ENCODE results near the gene IL4R. TPM values are rescaled to one million over a fixed set of nuclear protein-coding genes. Genes with fewer than 3 reads are reported as not detected.

The IL4R gene
- total and polyA plus RNA-seq, 5 experiments from 2014 or later: 18.8 to 120 (median 49.4) TPM

DNA sequence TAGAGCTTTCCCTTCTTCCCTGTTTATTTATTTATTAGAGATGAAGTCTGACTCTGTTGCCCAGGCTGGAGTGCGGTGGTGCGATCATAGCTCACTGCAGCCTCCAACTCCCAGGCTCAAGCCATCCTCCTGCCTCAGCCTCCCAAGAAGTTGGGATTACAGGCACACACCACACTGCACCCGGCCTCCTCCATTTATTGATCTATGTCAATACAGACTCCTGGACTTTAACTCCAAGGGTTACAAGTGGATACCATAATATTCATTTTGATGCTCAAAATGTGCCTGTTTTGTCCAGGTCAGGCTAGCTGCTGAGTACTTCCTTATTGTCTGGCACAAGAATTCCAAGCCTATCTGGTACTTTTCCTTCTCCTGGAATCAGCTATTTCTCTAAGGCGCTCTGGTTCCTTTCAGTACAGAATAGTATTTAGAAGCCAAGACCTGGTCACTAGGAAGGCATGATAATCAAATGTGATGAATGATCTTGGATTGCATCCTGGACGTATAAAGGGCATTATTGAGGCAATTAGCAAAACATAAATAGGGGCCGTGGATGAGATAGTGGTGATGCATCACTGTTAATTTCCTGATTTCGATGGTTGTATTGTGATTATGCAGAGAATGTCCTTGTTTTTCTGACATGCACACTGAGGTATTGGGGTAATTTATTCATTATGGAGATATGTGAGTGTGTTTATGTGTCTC is 21.7 kb downstream of the IL4R start:
- H3K27ac Mint-ChIP-seq: peak overlapping the region in 6 of 10 donors; percentile 3 to 94 (median 50)
- no peaks in the 10 kb centered on the region for H3K27me3 Mint-ChIP-seq
- POLR2A ChIA-PET: no interaction called here
- no peaks in the 10 kb centered on the region for H3K9me3 Mint-ChIP-seq
- peaks cover 4 to 92% (median 27%) of the 10 kb centered on the region in 3 donors for H3K36me3 Mint-ChIP-seq
- H3K4me1 Mint-ChIP-seq: peaks cover 18 to 62% (median 46%) of the 10 kb centered on the region in 4 donors
- DNase-seq (no peak), ATAC-seq (no peak)
- no peak overlapping the region for H3K4me3 Mint-ChIP-seq

- H3K4me3 Mint-ChIP-seq: peak overlapping the region in 1 of 10 donors; percentile 14
- DNase-seq (no peak), ATAC-seq (peak in 1 of 2 donors; percentile 58)
- H3K27me3 Mint-ChIP-seq: no peaks in the 10 kb centered on the region
- H3K36me3 Mint-ChIP-seq: peaks cover 4 to 92% (median 30%) of the 10 kb centered on the region in 3 donors
- POLR2A ChIA-PET: interaction anchor here (0.7 kb wide), 1 partner anchor 18 kb away, joined by 4 read pairs; no protein-coding TSS in a partner anchor
- H3K4me1 Mint-ChIP-seq: peaks cover 21 to 65% (median 51%) of the 10 kb centered on the region in 4 donors
- peak overlapping the region in 6 of 10 donors; percentile 37 to 94 (median 62) for H3K27ac Mint-ChIP-seq
- no peaks in the 10 kb centered on the region for H3K9me3 Mint-ChIP-seq
Measured at GRCh38 chr16:27337024-27337423, 23.2 kb downstream of the IL4R start.

- Mint-ChIP-seq H3K27ac (peak overlapping the region in 3 of 10 donors; percentile 26 to 87 (median 58)), H3K9me3 (no peaks in the 10 kb centered on the region), H3K4me3 (no peak overlapping the region), H3K27me3 (no peaks in the 10 kb centered on the region), H3K4me1 (peaks cover 19 to 55% (median 43%) of the 10 kb centered on the region in 4 donors), H3K36me3 (peaks cover 3 to 91% (median 34%) of the 10 kb centered on the region in 3 donors)
- POLR2A ChIA-PET: no interaction called here
- ATAC-seq (no peak), DNase-seq (no peak)
Measured at GRCh38 chr16:27339180-27339579, 25.4 kb downstream of the IL4R start.

DNA sequence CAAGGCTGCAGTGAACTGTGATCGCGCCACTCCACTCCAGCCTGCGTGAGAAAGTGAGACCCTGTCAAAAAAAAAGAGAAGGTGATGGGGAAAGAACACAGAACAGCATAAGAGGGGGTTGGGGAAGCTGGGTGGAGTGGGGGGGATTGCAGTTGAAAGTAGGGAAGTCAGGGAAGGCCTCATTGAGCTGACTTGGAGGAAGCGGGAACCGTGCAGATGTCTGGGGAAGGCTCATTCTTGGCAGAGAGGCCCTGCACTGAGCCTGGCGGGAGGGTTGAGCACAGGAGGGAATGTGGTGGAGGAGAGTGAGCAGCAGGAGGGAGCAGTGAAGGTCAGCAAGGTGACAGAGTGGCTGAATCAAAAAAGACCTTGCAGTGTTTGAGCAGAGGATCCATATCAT is 26.9 kb downstream of the IL4R start:
- H3K4me3 Mint-ChIP-seq: no peak overlapping the region
- H3K27me3 Mint-ChIP-seq: no peaks in the 10 kb centered on the region
- peak overlapping the region in 8 of 10 donors; percentile 11 to 87 (median 70) for H3K27ac Mint-ChIP-seq
- POLR2A ChIA-PET: no interaction called here
- ATAC-seq: no peak
- H3K4me1 Mint-ChIP-seq: peaks cover 15 to 48% (median 32%) of the 10 kb centered on the region in 4 donors
- peaks cover 0 to 91% (median 30%) of the 10 kb centered on the region in 3 donors for H3K36me3 Mint-ChIP-seq
- H3K9me3 Mint-ChIP-seq: no peaks in the 10 kb centered on the region
- DNase-seq: no peak

GRCh38 chr16:27341549-27341948 is 27.8 kb downstream of the IL4R start:
- Mint-ChIP-seq H3K9me3 (no peaks in the 10 kb centered on the region), H3K36me3 (peaks cover 0 to 90% (median 28%) of the 10 kb centered on the region in 3 donors), H3K27ac (peak overlapping the region in 6 of 10 donors; percentile 4 to 79 (median 30)), H3K27me3 (no peaks in the 10 kb centered on the region), H3K4me3 (no peak overlapping the region), H3K4me1 (peaks cover 9 to 46% (median 23%) of the 10 kb centered on the region in 4 donors)
- DNase-seq (no peak), ATAC-seq (no peak)
- POLR2A ChIA-PET: interaction anchor here (0.8 kb wide), 1 partner anchor 25 kb away, joined by 3 read pairs; no protein-coding TSS in a partner anchor

GRCh38 chr16:27341971-27342370 is 28.2 kb downstream of the IL4R start:
- Mint-ChIP-seq H3K9me3 (no peaks in the 10 kb centered on the region), H3K36me3 (peaks cover 0 to 92% (median 28%) of the 10 kb centered on the region in 3 donors)

DNA sequence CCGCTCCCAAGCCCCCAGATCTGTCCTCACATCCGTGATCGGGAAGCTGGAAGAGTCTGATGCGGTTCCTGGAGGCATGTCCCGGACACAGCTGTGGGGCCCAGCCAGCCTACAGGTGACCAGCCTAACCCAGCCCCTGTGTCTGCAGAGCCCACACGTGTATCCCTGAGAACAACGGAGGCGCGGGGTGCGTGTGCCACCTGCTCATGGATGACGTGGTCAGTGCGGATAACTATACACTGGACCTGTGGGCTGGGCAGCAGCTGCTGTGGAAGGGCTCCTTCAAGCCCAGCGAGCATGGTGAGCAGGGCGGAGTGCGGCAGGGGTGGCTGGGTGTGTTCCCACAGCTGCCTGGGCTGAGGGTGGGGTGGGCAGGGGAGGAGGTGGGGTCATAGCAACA is 30.9 kb downstream of the IL4R start:
- H3K4me1 Mint-ChIP-seq: peaks cover 9 to 43% (median 21%) of the 10 kb centered on the region in 4 donors
- no peak overlapping the region for H3K4me3 Mint-ChIP-seq
- H3K27me3 Mint-ChIP-seq: no peaks in the 10 kb centered on the region
- no peaks in the 10 kb centered on the region for H3K9me3 Mint-ChIP-seq
- no peak for ATAC-seq
- POLR2A ChIA-PET: no interaction called here
- H3K36me3 Mint-ChIP-seq: peaks cover 0 to 96% (median 33%) of the 10 kb centered on the region in 3 donors
- H3K27ac Mint-ChIP-seq: peak overlapping the region in 4 of 10 donors; percentile 41 to 77 (median 56)
- DNase-seq: no peak

More at GRCh38 chr16:27341971-27342370, 28.2 kb downstream of the IL4R start:
- Mint-ChIP-seq H3K27me3 (no peaks in the 10 kb centered on the region), H3K4me3 (no peak overlapping the region), H3K27ac (peak overlapping the region in 6 of 10 donors; percentile 4 to 88 (median 28)), H3K4me1 (peaks cover 9 to 50% (median 21%) of the 10 kb centered on the region in 4 donors)
- no peak for ATAC-seq
- DNase-seq: no peak
- POLR2A ChIA-PET: no interaction called here

- H3K4me1 Mint-ChIP-seq: peaks cover 9 to 41% (median 20%) of the 10 kb centered on the region in 4 donors
- no peak overlapping the region for H3K4me3 Mint-ChIP-seq
- H3K36me3 Mint-ChIP-seq: peaks cover 0 to 96% (median 37%) of the 10 kb centered on the region in 3 donors
- ATAC-seq (no peak), DNase-seq (no peak)
- H3K9me3 Mint-ChIP-seq: no peaks in the 10 kb centered on the region
- no peaks in the 10 kb centered on the region for H3K27me3 Mint-ChIP-seq
- H3K27ac Mint-ChIP-seq: peak overlapping the region in 3 of 10 donors; percentile 28 to 62 (median 59)
- POLR2A ChIA-PET: interaction anchor here (0.7 to 1.0 kb wide), 2 partner anchors 15 to 121 kb away, joined by 3 to 4 read pairs; no protein-coding TSS in a partner anchor
Measured at GRCh38 chr16:27345201-27345600, 31.4 kb downstream of the IL4R start.

GRCh38 chr16:27346819-27347218 is 33.0 kb downstream of the IL4R start:
- no peaks in the 10 kb centered on the region for H3K27me3 Mint-ChIP-seq

DNA sequence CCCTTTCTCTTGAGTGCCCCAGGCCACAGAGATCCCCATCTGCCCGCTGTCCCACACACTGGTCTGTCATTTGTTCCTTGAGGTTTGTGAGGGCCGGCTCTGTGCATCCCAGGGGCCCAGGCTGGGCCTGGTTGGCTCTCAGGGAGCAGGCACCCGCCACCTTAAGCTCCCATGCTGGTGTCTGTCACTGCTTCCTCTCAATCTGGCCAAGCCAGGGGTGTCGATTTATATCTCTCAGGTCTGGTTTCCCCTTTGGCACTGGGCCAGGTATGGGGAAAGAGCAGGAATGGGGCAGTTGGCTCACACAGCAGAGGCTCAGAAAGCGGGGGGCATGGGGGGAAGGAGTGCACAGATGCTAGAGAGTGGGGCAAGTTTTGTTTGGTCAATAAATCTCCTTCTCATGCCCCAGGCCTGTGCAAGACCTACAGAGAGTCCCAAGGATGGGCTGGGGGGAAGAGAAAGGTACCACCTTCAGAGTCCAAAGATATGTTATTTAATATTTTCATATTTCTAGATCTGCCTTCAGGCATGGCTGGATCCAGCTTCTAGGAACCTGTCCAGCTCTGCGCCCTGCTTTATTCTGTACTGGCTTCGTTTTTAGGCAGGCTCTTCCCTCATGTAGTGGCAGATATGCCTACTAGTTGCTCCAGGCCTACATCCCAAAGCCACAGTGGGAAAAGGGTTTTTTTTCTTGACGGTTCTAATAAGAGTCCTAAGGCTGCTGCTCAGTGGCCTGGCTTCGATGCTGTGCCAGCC is 34.3 kb downstream of the IL4R start:
- Mint-ChIP-seq H3K27ac (peak overlapping the region in 9 of 10 donors; percentile 31 to 88 (median 76)), H3K9me3 (no peaks in the 10 kb centered on the region), H3K4me3 (no peak overlapping the region), H3K27me3 (no peaks in the 10 kb centered on the region), H3K4me1 (peaks cover 2 to 20% (median 7%) of the 10 kb centered on the region in 4 donors), H3K36me3 (peaks cover 0 to 97% (median 43%) of the 10 kb centered on the region in 3 donors)
- DNase-seq (no peak), ATAC-seq (no peak)
- POLR2A ChIA-PET: interaction anchor here (0.7 to 0.8 kb wide), 2 partner anchors 8 to 15 kb away, joined by 3 read pairs; no protein-coding TSS in a partner anchor

More at GRCh38 chr16:27346819-27347218, 33.0 kb downstream of the IL4R start:
- no peak overlapping the region for H3K4me3 Mint-ChIP-seq
- no peaks in the 10 kb centered on the region for H3K9me3 Mint-ChIP-seq
- no peak for DNase-seq
- H3K27ac Mint-ChIP-seq: peak overlapping the region in 8 of 10 donors; percentile 29 to 83 (median 54)
- no peak for ATAC-seq
- H3K4me1 Mint-ChIP-seq: peaks cover 4 to 26% (median 11%) of the 10 kb centered on the region in 4 donors
- POLR2A ChIA-PET: interaction anchor here (1.0 kb wide), 1 partner anchor 16 kb away, joined by 3 read pairs; no protein-coding TSS in a partner anchor
- H3K36me3 Mint-ChIP-seq: peaks cover 0 to 96% (median 48%) of the 10 kb centered on the region in 3 donors

DNA sequence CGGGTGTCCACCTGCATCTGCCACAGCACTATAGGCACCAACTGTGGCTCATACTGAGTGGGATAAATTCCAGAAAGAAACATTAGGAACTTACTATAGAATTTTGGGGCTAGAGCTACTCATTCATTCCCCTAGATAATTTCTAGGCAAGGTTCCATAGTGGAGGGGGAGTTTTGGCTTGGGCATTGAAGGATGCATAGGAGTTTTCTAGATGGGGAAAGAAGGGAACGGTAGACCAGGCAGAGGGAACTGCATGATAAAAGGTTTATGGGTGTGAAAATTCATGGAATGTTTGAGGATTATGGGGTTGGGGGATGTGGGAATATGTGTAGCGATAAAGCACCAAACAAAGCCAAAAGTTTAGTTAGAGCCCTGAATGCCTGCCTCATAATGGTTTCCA is 35.5 kb downstream of the IL4R start:
- DNase-seq (no peak), ATAC-seq (no peak)
- Mint-ChIP-seq H3K36me3 (peaks cover 3 to 92% (median 50%) of the 10 kb centered on the region in 3 donors), H3K4me3 (no peak overlapping the region), H3K9me3 (no peaks in the 10 kb centered on the region), H3K4me1 (peaks cover 4 to 20% (median 12%) of the 10 kb centered on the region in 4 donors), H3K27me3 (no peaks in the 10 kb centered on the region), H3K27ac (peak overlapping the region; percentile 37 to 88 (median 64))
- POLR2A ChIA-PET: interaction anchor here (0.7 kb wide), 2 partner anchors 91 to 170 kb away, joined by 3 read pairs; no protein-coding TSS in a partner anchor

DNA sequence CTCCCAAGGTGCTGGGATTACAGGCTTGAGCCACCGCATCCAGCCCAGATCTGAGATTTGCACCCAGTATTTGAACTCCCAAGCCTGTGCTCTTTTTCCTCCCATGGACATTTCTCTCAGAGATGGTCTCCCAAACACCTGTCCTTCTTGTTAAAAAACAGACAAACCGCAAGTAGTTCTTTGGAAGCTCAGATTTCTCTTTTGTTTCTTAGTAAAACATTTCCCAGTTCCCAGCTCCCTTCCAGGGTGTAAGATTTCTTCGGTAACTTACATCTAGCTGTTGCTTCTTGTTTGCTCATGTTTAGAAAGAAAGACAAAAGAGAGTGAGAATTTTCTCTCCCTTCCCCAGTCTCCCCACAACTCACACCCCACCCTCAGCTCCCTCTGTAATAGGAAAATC is 36.2 kb downstream of the IL4R start:
- Mint-ChIP-seq H3K4me3 (peak overlapping the region in 1 of 10 donors; percentile 41), H3K27me3 (no peaks in the 10 kb centered on the region), H3K27ac (peak overlapping the region in 7 of 10 donors; percentile 25 to 85 (median 66)), H3K9me3 (no peaks in the 10 kb centered on the region), H3K36me3 (peaks cover 5 to 93% (median 53%) of the 10 kb centered on the region in 3 donors), H3K4me1 (peaks cover 7 to 23% (median 16%) of the 10 kb centered on the region in 4 donors)
- ATAC-seq (no peak), DNase-seq (no peak)
- POLR2A ChIA-PET: interaction anchor here (1.0 kb wide), 1 partner anchor 17 kb away, joined by 4 read pairs; no protein-coding TSS in a partner anchor
